RWPE2 (cell line): Measurements from ENCODE around the gene CES3.

ENCODE experiments used
- ATAC-seq: fragments of 200-7000 bp; cut with Tn5 transposase; 3 replicates; pipeline ENCODE4 v1.9.1; 2021; ENCODE audit warnings: low read depth
- DNase-seq: peaks from one replicate; pipeline ENCODE4 v3.0.0-alpha.2; 2020; ENCODE audit warnings: low spot score
- H3K27ac ChIP-seq: fragments of 450-650 bp; 2 replicates; pipeline ENCODE4 v1.5.1; 2017; ENCODE audit warnings: mild to moderate bottlenecking; ENCODE audit not compliant: poor library complexity, severe bottlenecking
- H3K27me3 ChIP-seq: fragments of 250-450 bp; sonication (Bioruptor Pico); 2 replicates; pipeline ENCODE4 v1.5.1; 2021; ENCODE audit warnings: mild to moderate bottlenecking, moderate library complexity; ENCODE audit not compliant: insufficient read depth, poor library complexity, severe bottlenecking
- H3K36me3 ChIP-seq: fragments of 250-450 bp; sonication (Bioruptor Pico); 2 replicates; pipeline ENCODE4 v1.5.1; 2020; ENCODE audit warnings: low read depth, mild to moderate bottlenecking, moderate library complexity
- H3K4me1 ChIP-seq: fragments of 250-450 bp; sonication (Bioruptor Pico); 2 replicates; pipeline ENCODE4 v1.5.1; 2021; ENCODE audit warnings: mild to moderate bottlenecking, moderate library complexity; ENCODE audit not compliant: insufficient read depth, poor library complexity, severe bottlenecking
- H3K4me3 ChIP-seq: fragments of 250-450 bp; sonication (Bioruptor Pico); 2 replicates; pipeline ENCODE4 v1.5.1; 2021; ENCODE audit warnings: mild to moderate bottlenecking, moderate library complexity; ENCODE audit not compliant: severe bottlenecking
- H3K9me3 ChIP-seq: fragments of 250-450 bp; sonication (Bioruptor Pico); 2 replicates; pipeline ENCODE4 v1.5.1; 2021; ENCODE audit warnings: mild to moderate bottlenecking, moderate library complexity; ENCODE audit not compliant: severe bottlenecking
- CTCF ChIP-seq: fragments of 450-650 bp; IDR thresholded peaks from one replicate; pipeline ENCODE4 v1.5.1; 2017; ENCODE audit warnings: mild to moderate bottlenecking, moderate library complexity; ENCODE audit not compliant: poor library complexity, severe bottlenecking

Gene CES3

GRCh38 chr16:66958857-66959703 is 2.0 kb upstream of the CES3 start:
- no peaks in the 10 kb centered on the region for H3K9me3 ChIP-seq
- H3K4me1 ChIP-seq, result no peaks in the 10 kb centered on the region
- H3K27me3 ChIP-seq, result no peaks in the 10 kb centered on the region
- DNase-seq (no peak), ATAC-seq (no peak)
- no peak overlapping the region for H3K4me3 ChIP-seq
- no peaks in the 10 kb centered on the region for H3K36me3 ChIP-seq
- no peak for TF ChIP-seq CTCF
- no peak overlapping the region for H3K27ac ChIP-seq

- Histone ChIP-seq H3K27ac (no peak overlapping the region), H3K4me1 (no peaks in the 10 kb centered on the region), H3K27me3 (no peaks in the 10 kb centered on the region), H3K36me3 (no peaks in the 10 kb centered on the region), H3K4me3 (no peak overlapping the region), H3K9me3 (no peaks in the 10 kb centered on the region)
- TF ChIP-seq CTCF, result no peak
- DNase-seq (no peak), ATAC-seq (no peak)
Measured at GRCh38 chr16:66959704-66960161, 1.3 kb upstream of the CES3 start.

- Histone ChIP-seq H3K4me3 (no peak overlapping the region), H3K4me1 (no peaks in the 10 kb centered on the region), H3K27ac (no peak overlapping the region), H3K27me3 (no peaks in the 10 kb centered on the region), H3K9me3 (no peaks in the 10 kb centered on the region), H3K36me3 (no peaks in the 10 kb centered on the region)
- DNase-seq (no peak), ATAC-seq (no peak)
- no peak for TF ChIP-seq CTCF
Measured at GRCh38 chr16:66960270-66960669, 796 bp upstream of the CES3 start.

- H3K4me3 ChIP-seq, result no peak overlapping the region
- DNase-seq (no peak), ATAC-seq (no peak)
- no peaks in the 10 kb centered on the region for H3K36me3 ChIP-seq
- H3K27ac ChIP-seq, result no peak overlapping the region
- no peaks in the 10 kb centered on the region for H3K27me3 ChIP-seq
- H3K4me1 ChIP-seq, result no peaks in the 10 kb centered on the region
- TF ChIP-seq CTCF, result no peak
- no peaks in the 10 kb centered on the region for H3K9me3 ChIP-seq
Measured at GRCh38 chr16:66961914-66962313, 848 bp downstream of the CES3 start.

GRCh38 chr16:66964049-66964448 is 3.0 kb downstream of the CES3 start:
- no peak for ATAC-seq
- no peaks in the 10 kb centered on the region for H3K4me1 ChIP-seq
- H3K9me3 ChIP-seq, result no peaks in the 10 kb centered on the region
- no peak overlapping the region for H3K4me3 ChIP-seq
- no peak overlapping the region for H3K27ac ChIP-seq
- DNase-seq, result no peak
- H3K36me3 ChIP-seq, result no peaks in the 10 kb centered on the region
- H3K27me3 ChIP-seq, result no peaks in the 10 kb centered on the region
- no peak for TF ChIP-seq CTCF
